ENCODE results near the gene ELL2. TPM values are rescaled to one million over a fixed set of nuclear protein-coding genes. Genes with fewer than 3 reads are reported as not detected.

ELL2 gene
- total and polyA plus RNA-seq, 2 donors (not counting 1 experiment from before 2014, with no cell fraction given): 7.2 to 27.0 TPM

DNA sequence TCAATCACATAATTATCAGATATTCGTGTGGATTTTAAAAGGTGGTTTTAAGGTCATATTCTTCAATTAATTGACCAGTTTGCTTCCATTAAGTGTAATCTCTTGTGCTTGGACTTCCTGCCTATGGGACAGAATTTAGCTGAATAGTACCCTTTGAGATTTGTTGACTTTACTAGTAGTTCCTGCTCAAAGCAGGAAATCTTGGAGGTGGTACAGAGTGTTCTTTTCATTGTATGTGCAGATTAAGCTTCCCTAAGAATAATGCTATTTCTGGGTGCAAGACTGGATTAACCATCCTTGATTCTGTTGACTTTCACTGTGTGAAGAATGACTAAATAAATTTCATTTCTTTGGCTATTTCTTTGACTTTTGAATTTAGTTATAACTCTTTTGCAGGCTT, 45.4 kb upstream of the ELL2 start:
- H3K4me3 Mint-ChIP-seq: no peak overlapping the region
- Histone ChIP-seq H3K4me3 (ENCODE audit: control extremely low read depth in 1 of 5, extremely low read depth in 1 of 5, insufficient read depth in 1 of 5, low read depth in 2 of 5, low read length in 4 of 5) (no peak overlapping the region), H3K9me3 (ENCODE audit: control extremely low read depth in 1 of 3, control insufficient read depth in 2 of 3, insufficient read depth in 1 of 3, low read length in 2 of 3) (no peaks in the 10 kb centered on the region), H3K36me3 (replicated peaks in 1 of 2; ENCODE audit: control extremely low read depth in 1 of 2, control insufficient read depth in 1 of 2, extremely low read depth in 1 of 2, insufficient read depth in 2 of 2, low read length in 1 of 2) (no peaks in the 10 kb centered on the region), H3K4me1 (ENCODE audit: control insufficient read depth in 2 of 2, insufficient read depth in 2 of 2, low read length in 2 of 2) (no peaks in the 10 kb centered on the region), H3K79me2 (ENCODE audit: control insufficient read depth, insufficient read depth, low read length) (no peaks in the 10 kb centered on the region), H3K4me2 (replicated peaks; ENCODE audit: low read depth, low read length, poor library complexity, severe bottlenecking) (no peak overlapping the region), H3K9ac (ENCODE audit: low read length) (no peak overlapping the region), H4K20me1 (ENCODE audit: control insufficient read depth, insufficient read depth, low read length, poor library complexity, severe bottlenecking) (no peaks in the 10 kb centered on the region), H2AFZ (ENCODE audit: insufficient read depth, low read depth, low read length, poor library complexity, severe bottlenecking) (no peak overlapping the region), H3K27me3 (replicated peaks in 1 of 4; ENCODE audit: control extremely low read depth in 1 of 4, control insufficient read depth in 3 of 4, insufficient read depth in 4 of 4, low read length in 3 of 4) (no peaks in the 10 kb centered on the region), H3K27ac (ENCODE audit: low read length in 2 of 2) (no peak overlapping the region)
- CTCF ChIA-PET: no interaction called here
- ATAC-seq (ENCODE audit: low read depth) (no peak), DNase-seq (no peak)
- WGBS (ENCODE audit: insufficient coverage): no CpG with 5 or more reads among the region's 1 CpG
- POLR2A ChIA-PET: no interaction called here
- H3K27ac Mint-ChIP-seq: no peak overlapping the region
- H3K9me3 Mint-ChIP-seq (ENCODE audit: insufficient read depth): peaks cover 3% of the 10 kb centered on the region
- H3K4me1 Mint-ChIP-seq: no peaks in the 10 kb centered on the region
- intact Hi-C loops (cut with micrococcal nuclease): no loop called here
- TF ChIP-seq, protein P1, sequence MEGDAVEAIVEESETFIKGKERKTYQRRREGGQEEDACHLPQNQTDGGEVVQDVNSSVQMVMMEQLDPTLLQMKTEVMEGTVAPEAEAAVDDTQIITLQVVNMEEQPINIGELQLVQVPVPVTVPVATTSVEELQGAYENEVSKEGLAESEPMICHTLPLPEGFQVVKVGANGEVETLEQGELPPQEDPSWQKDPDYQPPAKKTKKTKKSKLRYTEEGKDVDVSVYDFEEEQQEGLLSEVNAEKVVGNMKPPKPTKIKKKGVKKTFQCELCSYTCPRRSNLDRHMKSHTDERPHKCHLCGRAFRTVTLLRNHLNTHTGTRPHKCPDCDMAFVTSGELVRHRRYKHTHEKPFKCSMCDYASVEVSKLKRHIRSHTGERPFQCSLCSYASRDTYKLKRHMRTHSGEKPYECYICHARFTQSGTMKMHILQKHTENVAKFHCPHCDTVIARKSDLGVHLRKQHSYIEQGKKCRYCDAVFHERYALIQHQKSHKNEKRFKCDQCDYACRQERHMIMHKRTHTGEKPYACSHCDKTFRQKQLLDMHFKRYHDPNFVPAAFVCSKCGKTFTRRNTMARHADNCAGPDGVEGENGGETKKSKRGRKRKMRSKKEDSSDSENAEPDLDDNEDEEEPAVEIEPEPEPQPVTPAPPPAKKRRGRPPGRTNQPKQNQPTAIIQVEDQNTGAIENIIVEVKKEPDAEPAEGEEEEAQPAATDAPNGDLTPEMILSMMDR (IDR thresholded peaks at IDR 0.05): no peak
- no peak for TF ChIP-seq EZH2 (IDR thresholded peaks at IDR 0.05; ENCODE audit: borderline replicate concordance, insufficient read depth, low read depth, low read length, poor library complexity, severe bottlenecking)
- no peaks in the 10 kb centered on the region for H3K27me3 Mint-ChIP-seq

GRCh38 chr5:96006291-96006690, 44.6 kb upstream of the ELL2 start:
- no peak for DNase-seq
- no CpG with 5 or more reads among the region's 3 CpGs for WGBS (ENCODE audit: insufficient coverage)
- H3K27me3 Mint-ChIP-seq: no peaks in the 10 kb centered on the region
- TF ChIP-seq, protein P1 (IDR thresholded peaks at IDR 0.05): no peak
- no peak for TF ChIP-seq EZH2 (IDR thresholded peaks at IDR 0.05; ENCODE audit: borderline replicate concordance, insufficient read depth, low read depth, low read length, poor library complexity, severe bottlenecking)
- Histone ChIP-seq H3K9ac (ENCODE audit: low read length) (no peak overlapping the region), H3K4me3 (ENCODE audit: control extremely low read depth in 1 of 5, extremely low read depth in 1 of 5, insufficient read depth in 1 of 5, low read depth in 2 of 5, low read length in 4 of 5) (no peak overlapping the region), H2AFZ (ENCODE audit: insufficient read depth, low read depth, low read length, poor library complexity, severe bottlenecking) (no peak overlapping the region), H3K27ac (ENCODE audit: low read length in 2 of 2) (no peak overlapping the region), H4K20me1 (ENCODE audit: control insufficient read depth, insufficient read depth, low read length, poor library complexity, severe bottlenecking) (no peaks in the 10 kb centered on the region), H3K79me2 (ENCODE audit: control insufficient read depth, insufficient read depth, low read length) (no peaks in the 10 kb centered on the region), H3K27me3 (replicated peaks in 1 of 4; ENCODE audit: control extremely low read depth in 1 of 4, control insufficient read depth in 3 of 4, insufficient read depth in 4 of 4, low read length in 3 of 4) (no peaks in the 10 kb centered on the region), H3K9me3 (ENCODE audit: control extremely low read depth in 1 of 3, control insufficient read depth in 2 of 3, insufficient read depth in 1 of 3, low read length in 2 of 3) (no peaks in the 10 kb centered on the region), H3K4me1 (ENCODE audit: control insufficient read depth in 2 of 2, insufficient read depth in 2 of 2, low read length in 2 of 2) (no peaks in the 10 kb centered on the region), H3K36me3 (replicated peaks in 1 of 2; ENCODE audit: control extremely low read depth in 1 of 2, control insufficient read depth in 1 of 2, extremely low read depth in 1 of 2, insufficient read depth in 2 of 2, low read length in 1 of 2) (no peaks in the 10 kb centered on the region), H3K4me2 (replicated peaks; ENCODE audit: low read depth, low read length, poor library complexity, severe bottlenecking) (no peak overlapping the region)
- intact Hi-C loops (cut with micrococcal nuclease): no loop called here
- no peaks in the 10 kb centered on the region for H3K4me1 Mint-ChIP-seq
- CTCF ChIA-PET: no interaction called here
- ATAC-seq (ENCODE audit: low read depth): no peak
- peaks cover 3% of the 10 kb centered on the region for H3K9me3 Mint-ChIP-seq (ENCODE audit: insufficient read depth)
- H3K4me3 Mint-ChIP-seq: no peak overlapping the region
- POLR2A ChIA-PET: no interaction called here
- H3K27ac Mint-ChIP-seq: no peak overlapping the region
